GM19240 (cell line): ENCODE data around the gene FOXL2NB.
A peak's percentile ranks its signal among the peaks of the same experiment; 100 is the strongest.

Experiments used
- DNase-seq: peaks from one replicate; pipeline ENCODE4 v3.0.0; 2011; ENCODE audit warnings: low spot score; ENCODE audit not compliant: insufficient read length

Gene FOXL2NB

DNA sequence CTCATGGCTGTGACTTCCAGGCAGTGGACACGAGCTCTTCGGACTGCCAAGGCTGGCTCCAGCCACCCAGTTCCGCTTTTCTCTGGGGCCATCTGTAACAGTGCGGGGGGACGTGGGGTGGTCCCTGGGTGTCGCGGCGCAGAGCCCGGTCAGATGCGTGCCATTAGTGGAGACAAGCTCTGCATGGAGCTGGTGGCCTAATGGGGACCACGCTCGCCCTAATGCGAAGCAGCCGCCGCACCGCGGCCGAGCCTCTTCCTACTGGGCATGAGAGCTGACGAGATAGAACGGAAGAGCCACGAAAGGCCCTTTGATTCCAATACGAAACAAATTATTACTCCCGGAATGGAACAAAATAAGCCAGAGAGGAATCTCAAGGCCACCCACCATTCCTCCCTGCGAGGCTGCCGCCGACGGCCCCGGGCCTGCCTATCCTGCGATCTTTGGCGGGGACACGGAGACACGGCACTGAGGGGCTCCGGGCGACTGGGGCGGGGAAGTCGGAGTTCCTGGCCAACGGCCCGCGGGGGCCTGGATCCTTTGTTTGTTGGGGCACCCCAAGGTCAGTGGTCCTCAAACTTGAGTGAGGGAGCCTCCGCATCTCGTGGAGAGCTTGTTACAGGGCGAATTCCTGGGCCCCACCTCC, 18.2 kb upstream of the FOXL2NB start:
- DNase-seq: no peak

DNA sequence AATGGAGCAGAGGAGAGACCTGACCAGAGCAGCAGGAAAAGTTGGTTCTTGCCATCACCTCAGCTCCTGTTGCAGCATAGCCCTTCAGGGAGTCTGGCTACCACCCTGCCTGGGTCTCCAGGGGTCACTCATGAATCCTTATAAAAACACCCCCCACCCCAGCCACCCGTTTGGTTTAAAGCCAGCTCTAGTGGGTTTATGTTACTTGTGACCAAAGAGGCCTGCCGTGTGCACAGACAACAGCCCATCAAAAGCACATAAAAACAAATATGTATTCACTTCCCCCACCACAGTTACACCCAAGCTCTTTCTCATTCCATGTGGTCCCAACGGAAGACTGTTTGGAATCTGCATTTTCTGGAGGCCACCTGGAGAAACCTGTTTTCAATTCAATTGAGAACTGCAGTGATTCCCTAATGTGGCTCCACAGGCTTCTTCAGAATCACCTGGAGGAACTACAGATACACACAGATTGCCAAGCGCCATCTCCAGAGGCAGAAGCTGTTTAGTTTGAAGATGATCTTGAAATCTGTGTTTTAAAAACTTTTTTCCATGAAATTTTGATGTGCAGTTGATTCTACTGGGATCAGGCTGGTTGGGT, 13.8 kb upstream of the FOXL2NB start:
- DNase-seq: no peak

DNA sequence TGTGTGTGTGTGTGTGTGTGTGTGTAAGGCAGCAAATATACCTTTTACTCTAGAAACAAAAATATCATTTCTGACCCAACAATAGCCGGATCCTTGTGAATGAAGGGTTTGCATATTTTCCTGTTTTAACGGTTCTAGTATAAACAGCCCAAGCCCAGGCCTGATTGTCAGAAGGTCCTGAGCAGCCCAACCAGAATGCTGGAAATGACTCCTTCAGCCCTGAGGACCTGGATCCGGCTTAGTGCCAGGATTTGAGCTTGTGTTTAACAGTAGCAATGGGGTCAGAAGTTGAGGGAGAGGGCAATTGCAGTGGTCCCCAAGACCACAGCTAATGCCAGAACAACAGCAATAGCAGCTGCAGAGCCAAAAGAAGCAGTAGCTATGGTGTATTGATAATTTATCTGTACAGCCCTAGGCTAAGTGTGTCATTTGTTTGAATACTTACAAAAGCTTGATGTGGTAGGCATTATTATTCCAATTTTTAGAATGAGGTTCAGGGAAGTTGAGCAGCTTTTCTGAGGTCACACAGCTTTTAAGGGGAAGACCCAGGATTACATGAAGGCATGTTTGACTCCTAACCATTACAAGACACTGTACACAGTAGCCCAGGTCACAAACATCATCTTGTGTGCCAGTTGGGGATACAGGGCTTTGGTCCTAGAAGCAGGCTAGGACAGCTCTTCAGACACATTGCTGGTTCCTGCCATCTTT, 12.9 kb upstream of the FOXL2NB start:
- no peak for DNase-seq

DNA sequence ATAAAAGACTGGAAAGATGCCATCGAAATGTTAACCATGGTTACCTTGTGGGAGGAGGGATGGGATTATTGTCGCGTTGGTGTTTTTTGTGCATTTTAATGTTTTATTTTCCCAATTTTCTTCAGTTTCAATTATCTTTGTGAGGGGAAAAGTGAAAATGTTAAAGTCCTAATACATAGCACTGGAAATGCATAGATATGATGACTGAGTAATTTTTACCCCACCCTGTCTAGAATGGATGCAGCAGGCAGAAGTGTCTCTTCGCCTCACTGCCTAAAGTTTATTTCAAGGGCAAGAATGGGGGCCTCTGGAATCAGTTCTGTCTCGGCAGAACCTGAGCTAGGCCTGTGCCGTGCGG, 11.5 kb upstream of the FOXL2NB start:
- no peak for DNase-seq

DNA sequence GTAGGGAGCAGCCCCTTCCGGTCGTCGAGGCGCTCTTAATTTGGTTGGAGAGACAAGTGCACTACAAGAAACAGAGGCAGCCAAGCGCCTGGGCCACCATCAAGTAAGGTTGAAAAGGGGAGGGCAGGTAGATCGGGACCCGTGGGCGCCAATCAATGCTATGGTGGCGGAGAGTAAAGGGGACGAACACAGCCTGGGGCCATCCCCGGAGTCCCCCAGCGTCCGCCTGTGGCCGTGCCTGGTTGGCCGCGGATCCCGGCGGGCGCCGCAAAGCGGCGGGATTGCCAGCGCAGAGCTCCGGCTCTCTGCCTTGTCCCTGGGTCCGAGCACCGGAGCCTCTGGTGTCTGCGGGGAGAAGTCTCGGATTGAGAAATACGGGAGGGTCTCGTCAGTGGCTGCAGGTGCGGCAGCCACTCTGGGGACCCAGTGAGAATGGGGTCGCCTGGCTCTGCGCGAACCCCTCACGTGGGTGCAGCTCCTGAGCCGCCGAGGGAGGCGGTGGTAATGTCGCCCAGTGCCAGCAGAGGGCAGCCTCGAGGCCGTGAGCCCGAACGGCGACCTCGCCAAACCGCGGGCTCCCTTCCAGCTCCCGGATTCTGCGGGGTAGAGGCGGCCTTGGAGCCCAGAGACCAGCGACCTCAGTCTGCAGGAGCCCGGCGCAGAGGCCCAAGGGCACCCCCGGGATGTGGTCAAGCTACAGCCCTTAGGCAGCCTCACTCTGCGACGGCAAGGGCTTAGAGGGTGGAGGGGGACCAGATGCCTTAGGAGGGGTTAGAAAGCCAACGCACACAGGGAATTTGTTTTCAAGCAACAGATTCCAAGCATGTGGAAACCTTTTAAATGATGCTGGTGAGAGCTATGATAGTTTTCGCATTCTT, 10.9 kb upstream of the FOXL2NB start:
- DNase-seq: peak; percentile 58

GRCh38 chr3:138936741-138937689, 10.0 kb upstream of the FOXL2NB start:
- no peak for DNase-seq

- no peak for DNase-seq
Measured at GRCh38 chr3:138937690-138938055, 9.3 kb upstream of the FOXL2NB start.

GRCh38 chr3:138938056-138938876, 8.8 kb upstream of the FOXL2NB start:
- DNase-seq: no peak

DNA sequence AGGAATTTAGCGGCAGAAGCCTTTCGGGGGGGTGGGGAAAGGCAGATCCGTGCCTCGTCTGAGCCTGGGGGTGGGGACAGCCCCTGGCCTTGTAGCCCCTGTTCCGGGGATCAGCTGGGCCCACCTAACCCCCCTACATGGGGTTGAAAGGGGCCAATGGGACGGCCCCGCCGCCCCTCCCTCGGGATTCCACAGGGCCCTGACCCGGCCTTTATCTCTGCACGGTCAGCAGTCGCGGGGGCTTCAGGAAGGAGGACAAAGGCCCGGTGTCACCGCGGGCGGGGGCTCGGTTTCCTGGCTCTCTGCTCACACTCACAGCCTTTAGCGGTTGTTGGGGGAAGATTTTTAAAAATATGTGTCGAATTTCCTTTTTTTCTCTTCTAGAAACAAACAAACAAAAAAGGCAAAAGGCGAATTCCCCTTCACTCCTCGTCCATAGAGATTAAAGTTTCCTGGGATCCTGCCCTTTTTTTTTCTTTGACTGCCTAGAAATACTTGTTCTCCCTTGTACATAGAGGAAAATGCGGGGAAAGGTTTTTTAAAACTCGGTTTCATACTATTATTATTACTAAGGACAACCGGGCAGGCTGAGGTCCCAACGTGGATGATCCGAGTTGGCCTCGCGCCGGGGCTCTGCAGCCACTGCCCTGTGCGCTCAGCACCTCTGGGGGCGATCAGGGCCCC, 8.0 kb upstream of the FOXL2NB start:
- no peak for DNase-seq

GRCh38 chr3:138939561-138940241, 7.3 kb upstream of the FOXL2NB start:
- no peak for DNase-seq

DNA sequence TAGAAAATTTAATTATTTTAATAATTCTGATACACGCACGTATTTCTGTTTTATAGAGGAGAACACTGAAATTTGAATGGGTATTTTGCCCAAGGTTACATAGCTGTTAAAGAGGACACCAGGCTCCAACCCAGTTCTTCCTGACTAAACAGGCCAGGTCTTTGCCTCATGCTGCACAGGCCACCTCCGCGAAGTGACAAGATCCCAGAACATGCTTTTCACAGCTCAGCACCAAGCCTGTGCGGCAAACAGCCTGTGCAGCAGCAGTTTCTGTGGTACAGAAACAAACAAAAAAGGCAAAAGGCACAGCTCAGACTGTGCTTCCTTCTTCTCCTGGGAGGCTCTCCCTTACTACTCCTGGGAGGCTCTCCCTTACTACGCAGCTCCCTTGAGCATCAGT, 6.6 kb upstream of the FOXL2NB start:
- DNase-seq: no peak

- no peak for DNase-seq
Measured at GRCh38 chr3:138941259-138941885, 5.6 kb upstream of the FOXL2NB start.

GRCh38 chr3:138942271-138942670, 4.7 kb upstream of the FOXL2NB start:
- DNase-seq: no peak

DNA sequence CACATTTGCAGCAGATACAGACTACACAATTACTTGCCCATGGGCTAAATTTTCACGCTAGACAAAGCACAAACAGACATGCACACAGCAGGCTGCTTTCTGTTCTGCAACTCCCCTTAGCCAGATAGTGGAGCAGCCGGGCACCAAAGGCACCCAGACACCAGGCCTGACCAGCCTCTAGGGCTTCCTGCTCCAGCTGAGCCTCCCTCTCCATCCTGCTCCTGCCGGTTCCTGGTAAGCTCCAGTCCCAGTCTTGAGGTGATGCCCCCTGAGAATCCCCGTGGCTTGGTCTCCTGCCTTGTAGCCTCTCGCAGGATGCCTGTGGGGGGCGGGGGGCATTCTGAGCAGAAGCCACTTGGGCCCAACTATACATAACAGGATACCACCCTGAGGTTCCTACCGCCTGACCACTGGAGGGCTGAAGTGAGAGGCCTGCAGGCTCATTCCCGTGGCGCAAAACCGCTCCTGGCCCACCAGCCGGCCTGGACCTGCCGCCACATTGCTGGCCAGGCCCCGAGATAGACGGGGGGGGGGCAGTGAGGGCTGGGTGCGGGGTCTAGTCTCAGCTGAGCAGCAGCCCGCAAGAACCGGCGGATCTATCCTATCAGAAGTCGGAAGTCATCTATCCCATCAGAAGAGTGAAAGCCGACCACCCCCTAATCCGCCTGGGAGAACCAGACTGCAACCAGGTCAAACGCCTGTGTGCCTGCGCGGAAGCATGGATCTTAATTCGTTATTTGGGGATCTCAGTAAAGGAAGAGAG, 4.0 kb upstream of the FOXL2NB start:
- no peak for DNase-seq

GRCh38 chr3:138943724-138944653, 3.0 kb upstream of the FOXL2NB start:
- DNase-seq: no peak

GRCh38 chr3:138944654-138944928, 2.4 kb upstream of the FOXL2NB start:
- no peak for DNase-seq
